HEK293 (cell line): ENCODE measurements around the gene ABR.
"Not testable (repeated sequence)": the region's sequence is repeated elsewhere in the genome, so short reads cannot be mapped to it uniquely, and the experiment has no call there.

Source experiments
- CTCF ChIA-PET: fragments of 350-600 bp; formaldehyde crosslinking; extraction: SDS; loops from one replicate; lab custom pipeline; 2021; ENCODE audit warnings: antibody characterized with exemption; lab: Yijun Ruan, JAX
- POLR2A ChIA-PET: fragments of 300-600 bp; formaldehyde crosslinking; extraction: SDS; loops from one replicate; lab custom pipeline; 2020; ENCODE audit warnings: antibody characterized with exemption, inconsistent platforms; lab: Yijun Ruan, JAX
- H3K27ac ChIP-seq: fragments of 200-500 bp; sonication (Bioruptor generic); 2 replicates; pipeline ENCODE4 v1.5.1; 2014; ENCODE audit warnings: low read depth, low read length, control low read depth, inconsistent platforms; ENCODE audit errors: extremely low read depth
- H3K36me3 ChIP-seq, 2 experiments: fragments of 200-500 bp in 1 of 2; sonication (Bioruptor generic) in 1 of 2; 1 replicate in 1 of 2; 2 replicates in 1 of 2; pipeline ENCODE4 v1.5.1; 2014 to 2017; ENCODE audit warnings: inconsistent platforms in 2 of 2, low read length in 2 of 2; ENCODE audit not compliant: control insufficient read depth in 2 of 2, insufficient read depth in 1 of 2
- H3K4me1 ChIP-seq: fragments of 200-500 bp; sonication (Bioruptor generic); 2 replicates; pipeline ENCODE4 v1.5.1; 2014; ENCODE audit warnings: mild to moderate bottlenecking, low read length, inconsistent platforms; ENCODE audit not compliant: control insufficient read depth, insufficient read depth
- H3K4me3 ChIP-seq: 2 replicates; pipeline ENCODE4 v1.5.1; 2011; ENCODE audit warnings: low read depth, mild to moderate bottlenecking, control low read depth, low read length, moderate library complexity
- H3K9me3 ChIP-seq: fragments of 200-500 bp; sonication (Bioruptor generic); 2 replicates; pipeline ENCODE4 v1.5.1; 2014; ENCODE audit warnings: low read depth, low read length, inconsistent platforms; ENCODE audit not compliant: control insufficient read depth, insufficient read depth
- BCL11A ChIP-seq: fragments of 450-650 bp; formaldehyde crosslinking; IDR thresholded peaks from 2 replicates; pipeline ENCODE4 v1.5.1; 2016; ENCODE audit warnings: low read depth, missing biosample characterization, missing genetic modification characterization
- KLF7 ChIP-seq: fragments of 450-650 bp; formaldehyde crosslinking; IDR thresholded peaks from 2 replicates; pipeline ENCODE4 v1.5.1; 2016; ENCODE audit warnings: missing biosample characterization, missing genetic modification characterization, borderline replicate concordance
- SETDB1 ChIP-seq: IDR thresholded peaks from one replicate; pipeline ENCODE4 v1.6.1; 2017; ENCODE audit warnings: mild to moderate bottlenecking, low read length, moderate library complexity, mixed read lengths; ENCODE audit not compliant: insufficient read length
- SP7 ChIP-seq: fragments of 450-650 bp; formaldehyde crosslinking; IDR thresholded peaks from 2 replicates; pipeline ENCODE4 v1.5.1; 2016; ENCODE audit warnings: missing biosample characterization, missing genetic modification characterization
- ZNF114 ChIP-seq: fragments of 450-650 bp; formaldehyde crosslinking; IDR thresholded peaks from 2 replicates; pipeline ENCODE4 v1.5.0; 2017; ENCODE audit warnings: missing biosample characterization, missing genetic modification characterization
- ZNF221 ChIP-seq: fragments of 450-650 bp; formaldehyde crosslinking; IDR thresholded peaks from 2 replicates; pipeline ENCODE4 v1.5.1; 2017; ENCODE audit warnings: missing biosample characterization, missing genetic modification characterization, borderline replicate concordance
- ZNF610 ChIP-seq: fragments of 450-650 bp; formaldehyde crosslinking; IDR thresholded peaks from 2 replicates; pipeline ENCODE4 v1.5.1; 2016; ENCODE audit warnings: missing biosample characterization, missing genetic modification characterization, borderline replicate concordance
- ZNF658 ChIP-seq: fragments of 450-650 bp; formaldehyde crosslinking; IDR thresholded peaks from 2 replicates; pipeline ENCODE4; 2016; ENCODE audit warnings: missing biosample characterization, missing genetic modification characterization
- ZNF670 ChIP-seq: fragments of 450-650 bp; formaldehyde crosslinking; IDR thresholded peaks from 2 replicates; pipeline ENCODE4 v1.5.1; 2016; ENCODE audit warnings: missing biosample characterization, missing genetic modification characterization, low read depth
- ZNF701 ChIP-seq: fragments of 450-650 bp; formaldehyde crosslinking; IDR thresholded peaks from 2 replicates; pipeline ENCODE4 v1.5.1; 2016; ENCODE audit warnings: missing biosample characterization, missing genetic modification characterization
- ZNF791 ChIP-seq: fragments of 450-650 bp; formaldehyde crosslinking; IDR thresholded peaks from 2 replicates; pipeline ENCODE4 v1.5.1; 2016; ENCODE audit warnings: missing biosample characterization, missing genetic modification characterization
- TF ChIP-seq, protein P1 (sequence below): fragments of 450-650 bp; formaldehyde crosslinking; IDR thresholded peaks from 2 replicates; pipeline ENCODE4 v1.5.1; 2016; ENCODE audit warnings: missing biosample characterization, missing genetic modification characterization
- TF ChIP-seq, protein P2 (sequence below): fragments of 450-650 bp; formaldehyde crosslinking; IDR thresholded peaks from 2 replicates; pipeline ENCODE4 v1.5.1; 2016; ENCODE audit warnings: missing biosample characterization, missing genetic modification characterization, borderline replicate concordance

Gene ABR

DNA sequence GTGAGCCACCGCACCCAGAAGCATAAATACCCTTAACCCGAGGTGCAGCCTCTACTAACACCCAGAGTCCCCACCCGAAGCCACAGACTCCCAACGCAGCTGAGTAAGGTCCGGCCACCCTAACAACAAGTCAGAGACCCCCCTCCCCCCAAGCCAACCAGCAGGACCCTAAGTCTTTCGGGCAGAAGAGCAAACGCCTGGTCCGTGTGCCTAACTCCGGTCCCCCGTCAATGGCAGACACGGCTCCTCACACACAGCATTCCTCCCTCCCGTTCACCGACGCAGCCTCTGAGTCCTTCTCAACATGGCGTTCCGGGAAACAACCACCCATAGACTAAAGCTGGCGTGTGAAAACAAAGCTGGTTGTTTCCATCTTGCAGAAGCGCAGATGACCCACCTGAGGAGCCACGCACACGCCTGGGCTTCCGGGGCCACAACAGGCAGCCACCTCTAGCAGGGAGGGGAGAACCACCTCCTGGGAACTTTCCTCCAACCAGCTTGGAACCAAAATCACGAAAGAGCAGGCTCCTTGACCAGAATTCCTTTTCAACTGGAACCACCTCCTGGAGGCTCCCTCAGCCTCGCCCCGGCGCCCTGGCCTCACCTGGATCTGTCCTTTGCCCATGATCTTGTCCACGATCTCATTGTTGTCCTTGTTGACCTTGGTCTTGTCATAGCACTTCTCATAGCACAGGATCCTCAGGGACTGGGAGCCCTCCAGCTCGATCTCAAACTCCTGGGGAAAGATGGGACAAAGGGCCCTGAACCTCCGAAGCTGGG lies 130.1 kb downstream of the ABR start:
- Histone ChIP-seq H3K9me3 (no peaks in the 10 kb centered on the region), H3K4me3 (no peak overlapping the region)
- TF ChIP-seq ZNF701 (tag by site-specific recombination) = no peak
- no peak for TF ChIP-seq ZNF791 (tag by site-specific recombination)
- no peak for TF ChIP-seq ZNF221 (tag by site-specific recombination)
- TF ChIP-seq BCL11A (tag by site-specific recombination) = no peak
- TF ChIP-seq, protein P1, sequence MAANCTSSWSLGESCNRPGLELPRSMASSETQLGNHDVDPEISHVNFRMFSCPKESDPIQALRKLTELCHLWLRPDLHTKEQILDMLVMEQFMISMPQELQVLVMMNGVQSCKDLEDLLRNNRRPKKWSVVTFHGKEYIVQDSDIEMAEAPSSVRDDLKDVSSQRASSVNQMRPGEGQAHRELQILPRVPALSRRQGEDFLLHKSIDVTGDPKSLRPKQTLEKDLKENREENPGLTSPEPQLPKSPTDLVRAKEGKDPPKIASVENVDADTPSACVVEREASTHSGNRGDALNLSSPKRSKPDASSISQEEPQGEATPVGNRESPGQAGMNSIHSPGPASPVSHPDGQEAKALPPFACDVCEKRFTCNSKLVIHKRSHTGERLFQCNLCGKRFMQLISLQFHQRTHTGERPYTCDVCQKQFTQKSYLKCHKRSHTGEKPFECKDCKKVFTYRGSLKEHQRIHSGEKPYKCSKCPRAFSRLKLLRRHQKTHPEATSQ (tag by site-specific recombination) = no peak
- TF ChIP-seq SP7 (tag by site-specific recombination) = no peak
- TF ChIP-seq ZNF114 (tag by site-specific recombination) = no peak
- TF ChIP-seq SETDB1 = no peak
- TF ChIP-seq ZNF658 = no peak
- TF ChIP-seq ZNF670 (tag by site-specific recombination) = no peak
- TF ChIP-seq, all 188 proteins: peak for 0
- ChIA-PET CTCF (interaction anchor here (1.7 kb wide), 1 partner anchor 9 kb away, joined by 8 read pairs; no protein-coding TSS in a partner anchor), POLR2A (interaction anchor here (1.1 kb wide), 1 partner anchor 70 kb away, joined by 3 read pairs; the partner anchor contains the start of gene NXN)
- Histone ChIP-seq H3K4me1 (no peaks in the 10 kb centered on the region), H3K27ac (no peak overlapping the region), H3K36me3 (peaks cover 5 to 47% of the 10 kb centered on the region in 2 experiments)

DNA sequence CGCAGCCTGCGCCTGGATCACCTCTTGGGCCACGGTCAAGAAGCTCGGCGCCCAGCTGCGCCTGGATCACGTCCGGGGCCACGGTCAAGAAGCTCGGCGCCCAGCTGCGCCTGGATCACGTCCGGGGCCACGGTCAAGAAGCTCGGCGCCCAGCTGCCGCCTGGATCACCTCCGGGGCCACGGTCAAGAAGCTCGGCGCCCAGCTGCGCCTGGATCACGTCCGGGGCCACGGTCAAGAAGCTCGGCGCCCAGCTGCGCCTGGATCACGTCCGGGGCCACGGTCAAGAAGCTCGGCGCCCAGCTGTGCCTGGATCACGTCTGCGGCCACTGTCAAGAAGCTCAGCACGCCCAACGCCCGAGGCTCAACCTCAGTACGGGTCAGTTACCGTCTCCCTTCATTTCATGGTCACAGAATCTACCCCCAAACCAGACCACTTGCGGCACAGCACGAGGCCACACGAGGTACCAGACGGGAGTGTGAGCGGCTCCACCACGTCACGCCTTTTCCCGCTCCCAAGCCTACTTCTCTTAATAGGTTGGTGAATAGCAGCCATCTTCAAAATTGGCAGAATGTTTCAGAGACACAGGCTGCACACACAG lies 131.2 kb downstream of the ABR start:
- H3K36me3 ChIP-seq = peaks cover 6 to 38% of the 10 kb centered on the region in 2 experiments
- not testable (repeated sequence) for H3K27ac ChIP-seq, H3K4me1 ChIP-seq, H3K9me3 ChIP-seq, H3K4me3 ChIP-seq
- ChIA-PET POLR2A (interaction anchor here (0.7 kb wide), 1 partner anchor 21 kb away, joined by 5 read pairs; no protein-coding TSS in a partner anchor), CTCF (interaction anchor here (0.6 to 1.7 kb wide), 3 partner anchors 10 to 86 kb away, joined by 3 to 8 read pairs (median 5); no protein-coding TSS in a partner anchor)

DNA sequence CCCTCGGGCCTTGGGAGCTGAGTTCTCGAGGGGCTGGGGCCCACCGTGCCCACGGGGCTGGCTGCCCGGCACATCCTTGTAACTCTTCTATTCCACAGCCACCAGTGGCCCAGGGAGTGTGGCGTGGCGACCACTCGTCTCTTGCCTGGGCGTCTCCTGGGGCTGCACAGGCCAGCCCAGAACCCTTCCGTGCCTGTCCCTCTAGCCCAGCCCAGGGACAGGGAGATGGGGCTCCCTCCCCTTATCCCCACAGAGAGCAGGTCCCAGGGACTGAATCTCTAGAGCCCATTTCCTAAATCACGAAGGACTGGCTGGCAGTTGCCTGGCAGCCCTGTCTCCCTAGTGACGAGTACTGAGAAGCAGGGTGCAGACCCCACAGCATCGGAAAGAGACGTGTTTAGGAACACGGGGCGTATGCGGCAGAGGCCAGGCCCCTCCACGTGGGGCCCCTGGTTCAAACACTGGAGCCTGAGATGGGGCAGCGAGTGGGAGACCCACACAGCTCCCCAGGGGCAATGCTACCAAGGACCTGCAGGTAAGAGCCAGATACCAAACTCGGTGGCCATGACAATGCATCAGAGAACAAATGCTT lies 131.8 kb downstream of the ABR start:
- Histone ChIP-seq H3K36me3 (peaks cover 6 to 35% of the 10 kb centered on the region in 2 experiments), H3K27ac (no peak overlapping the region), H3K4me3 (no peak overlapping the region), H3K9me3 (no peaks in the 10 kb centered on the region), H3K4me1 (peaks cover 7% of the 10 kb centered on the region)
- ChIA-PET POLR2A (no interaction called here), CTCF (interaction anchor here (0.6 to 1.5 kb wide), 3 partner anchors 8 to 85 kb away, joined by 3 to 5 read pairs (median 5); no protein-coding TSS in a partner anchor)
- TF ChIP-seq SP7 (tag by site-specific recombination) = no peak
- no peak for TF ChIP-seq ZNF610
- TF ChIP-seq, protein P2, sequence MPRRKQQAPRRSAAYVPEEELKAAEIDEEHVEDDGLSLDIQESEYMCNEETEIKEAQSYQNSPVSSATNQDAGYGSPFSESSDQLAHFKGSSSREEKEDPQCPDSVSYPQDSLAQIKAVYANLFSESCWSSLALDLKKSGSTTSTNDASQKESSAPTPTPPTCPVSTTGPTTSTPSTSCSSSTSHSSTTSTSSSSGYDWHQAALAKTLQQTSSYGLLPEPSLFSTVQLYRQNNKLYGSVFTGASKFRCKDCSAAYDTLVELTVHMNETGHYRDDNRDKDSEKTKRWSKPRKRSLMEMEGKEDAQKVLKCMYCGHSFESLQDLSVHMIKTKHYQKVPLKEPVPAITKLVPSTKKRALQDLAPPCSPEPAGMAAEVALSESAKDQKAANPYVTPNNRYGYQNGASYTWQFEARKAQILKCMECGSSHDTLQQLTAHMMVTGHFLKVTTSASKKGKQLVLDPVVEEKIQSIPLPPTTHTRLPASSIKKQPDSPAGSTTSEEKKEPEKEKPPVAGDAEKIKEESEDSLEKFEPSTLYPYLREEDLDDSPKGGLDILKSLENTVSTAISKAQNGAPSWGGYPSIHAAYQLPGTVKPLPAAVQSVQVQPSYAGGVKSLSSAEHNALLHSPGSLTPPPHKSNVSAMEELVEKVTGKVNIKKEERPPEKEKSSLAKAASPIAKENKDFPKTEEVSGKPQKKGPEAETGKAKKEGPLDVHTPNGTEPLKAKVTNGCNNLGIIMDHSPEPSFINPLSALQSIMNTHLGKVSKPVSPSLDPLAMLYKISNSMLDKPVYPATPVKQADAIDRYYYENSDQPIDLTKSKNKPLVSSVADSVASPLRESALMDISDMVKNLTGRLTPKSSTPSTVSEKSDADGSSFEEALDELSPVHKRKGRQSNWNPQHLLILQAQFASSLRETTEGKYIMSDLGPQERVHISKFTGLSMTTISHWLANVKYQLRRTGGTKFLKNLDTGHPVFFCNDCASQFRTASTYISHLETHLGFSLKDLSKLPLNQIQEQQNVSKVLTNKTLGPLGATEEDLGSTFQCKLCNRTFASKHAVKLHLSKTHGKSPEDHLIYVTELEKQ (tag by site-specific recombination) = no peak
- no peak for TF ChIP-seq KLF7 (tag by site-specific recombination)
